ENCODE data around the gene SLC16A4. TPM values are rescaled to one million over a fixed set of nuclear protein-coding genes. Genes with fewer than 3 reads are reported as not detected.

The SLC16A4 gene
- 2.3 and 3.2 TPM in 2 replicates for total RNA-seq (2013; cell fraction: nucleolus; rRNA removed)
- total RNA-seq (2014; rRNA removed): 0.17 and 0.22 TPM in 2 replicates
- total RNA-seq (2014; rRNA removed; fragmentation: Illumina TruSeq; extraction: Trizol): 0.09 and 0.13 TPM in 2 replicates
- not detected in 2 replicates for total RNA-seq (2021)
- polyA plus RNA-seq (2011; ENCODE audit: low read depth): 0.39 TPM
- 0.57 and 0.95 TPM in 2 replicates for polyA plus RNA-seq (2011; rRNA removed)
- 0.18 and 0.27 TPM in 2 replicates for polyA plus RNA-seq (2011; cell fraction: cytosol; rRNA removed)
- 0.44 and 0.76 TPM in 2 replicates for polyA plus RNA-seq (2011; cell fraction: nucleus; rRNA removed)
- 0.48 and 0.62 TPM in 2 replicates for polyA plus RNA-seq (2012)
- polyA plus RNA-seq (2014; fragmentation: Illumina TruSeq; extraction: Trizol): 0.26 and 0.52 TPM in 2 replicates
- under 1 TPM; 0.15 to 0.45 TPM for polyA plus RNA-seq (2014; fragmentation: Nextera tagmentation; extraction: Ambion mirVana)
- polyA plus RNA-seq (2014; rRNA removed): 0.08 and 0.26 TPM in 2 replicates
- 1 to 10 TPM; 2.1 to 2.2 TPM for polyA plus RNA-seq (2016; fragmentation: Nextera tagmentation; extraction: Ambion mirVana)
- polyA minus RNA-seq (2011; rRNA and poly(A)+ RNA removed): 0.36 and 0.88 TPM in 2 replicates
- not detected in 2 replicates for polyA minus RNA-seq (2011; cell fraction: cytosol; rRNA and poly(A)+ RNA removed)
- 0.38 TPM in 1 of 2 replicates, not detected in the other for polyA minus RNA-seq (2011; cell fraction: nucleus; rRNA and poly(A)+ RNA removed)
- Bru-seq, nascent RNA: percentile 39 among the genes with signal in this experiment
- percentile 52 among the genes with signal in this experiment for BruChase-seq, experiment 1, labeled RNA remaining after a 6-hour chase
- percentile 54 among the genes with signal in this experiment for BruChase-seq, experiment 2, labeled RNA remaining after a 2-hour chase
- long read RNA-seq, experiment 1: 0 reads
- long read RNA-seq, experiment 2, partial matches to known transcripts: 0 of 9 reads
- long read RNA-seq, experiment 2, other reads (novel, unspliced or antisense): 9 of 9 reads

- H3K4me2 ChIP-seq (ENCODE audit: control insufficient read depth, insufficient read depth): no peak within 1 kb of the TSS
- H3K9me3 ChIP-seq (replicated peaks; ENCODE audit: control insufficient read depth, insufficient read depth, low read length): no peaks in the 10 kb centered on the region
- H3K4me1 ChIP-seq (ENCODE audit: control insufficient read depth, insufficient read depth, low read length): peaks cover 6% of the 10 kb centered on the region
- FAIRE-seq: no peak
- ChIA-PET CTCF (interaction anchor here (1.1 kb wide), 1 partner anchor 69 kb away, joined by 4 read pairs; no protein-coding TSS in a partner anchor), RAD21 (ENCODE audit: unreplicated experiment) (interaction anchor here (1.0 kb wide), 1 partner anchor 49 kb away, joined by 3 read pairs; no protein-coding TSS in a partner anchor), POLR2A (interaction anchor here (1.8 kb wide), 1 partner anchor 15 kb away, joined by 5 read pairs; no protein-coding TSS in a partner anchor), SMC1A (ENCODE audit: uncharacterized antibody, unreplicated experiment) (no interaction called here)
- H3K79me2 ChIP-seq (ENCODE audit: control insufficient read depth, insufficient read depth, low read length): no peaks in the 10 kb centered on the region
- in situ Hi-C loops (cut with MboI): no loop called here
- H3K36me3 ChIP-seq (ENCODE audit: control insufficient read depth in 2 of 2, insufficient read depth in 2 of 2, low read length in 1 of 2): peaks cover 0 to 4% of the 10 kb centered on the region in 2 experiments; a peak in 1 of 4 replicates
- no peak for ATAC-seq
- DNase-seq (ENCODE audit: low read depth, low spot score): no peak
- H3K9ac ChIP-seq (ENCODE audit: control insufficient read depth, insufficient read depth, low read length): no peak within 1 kb of the TSS
- intact Hi-C loops (cut with micrococcal nuclease; ENCODE audit: unreplicated experiment): no loop called here
- no peak within 1 kb of the TSS for H3K4me3 ChIP-seq
- H3K27me3 ChIP-seq (replicated peaks in 1 of 2; ENCODE audit: control insufficient read depth in 2 of 2, insufficient read depth in 2 of 2, low read length in 1 of 2): no peaks in the 10 kb centered on the region
- no TSS peak for BruUV-seq (replicated peaks)
- no peak within 1 kb of the TSS for H2AFZ ChIP-seq (ENCODE audit: control insufficient read depth, low read depth, low read length)
- no peaks in the 10 kb centered on the region for H4K20me1 ChIP-seq (ENCODE audit: control insufficient read depth, insufficient read depth)
- 89% methylated on average over 8 of the region's 8 CpGs for WGBS (ENCODE audit: insufficient coverage, insufficient replicate concordance, low lambda C conversion rate, missing lambda C conversion rate)
- H3K27ac ChIP-seq (ENCODE audit: control insufficient read depth, insufficient read depth): no peak within 1 kb of the TSS
- TF ChIP-seq IRF4 (IDR thresholded peaks at IDR 0.05; ENCODE audit: low read depth, low read length) (no peak), NFYA (IDR thresholded peaks at IDR 0.05; ENCODE audit: borderline replicate concordance, low read depth, low read length) (no peak), EZH2 (IDR thresholded peaks at IDR 0.05; ENCODE audit: borderline replicate concordance, control insufficient read depth, low read depth, low read length) (no peak), NFYB (IDR thresholded peaks at IDR 0.05; ENCODE audit: insufficient read depth, low read depth, low read length) (no peak), YY1 (IDR thresholded peaks at IDR 0.05; ENCODE audit: low read depth, low read length) (no peak), ZNF217 (IDR thresholded peaks at IDR 0.05) (no peak), WRNIP1 (IDR thresholded peaks at IDR 0.05; ENCODE audit: borderline replicate concordance, low read depth, low read length) (no peak), RAD21 (IDR thresholded peaks at IDR 0.05; ENCODE audit: insufficient read depth, low read depth, low read length) (no peak), ZNF622 (IDR thresholded peaks at IDR 0.05) (no peak), SIX5 (IDR thresholded peaks at IDR 0.05; ENCODE audit: low read depth, low read length, severe bottlenecking) (no peak)
- TF ChIP-seq, protein P1, sequence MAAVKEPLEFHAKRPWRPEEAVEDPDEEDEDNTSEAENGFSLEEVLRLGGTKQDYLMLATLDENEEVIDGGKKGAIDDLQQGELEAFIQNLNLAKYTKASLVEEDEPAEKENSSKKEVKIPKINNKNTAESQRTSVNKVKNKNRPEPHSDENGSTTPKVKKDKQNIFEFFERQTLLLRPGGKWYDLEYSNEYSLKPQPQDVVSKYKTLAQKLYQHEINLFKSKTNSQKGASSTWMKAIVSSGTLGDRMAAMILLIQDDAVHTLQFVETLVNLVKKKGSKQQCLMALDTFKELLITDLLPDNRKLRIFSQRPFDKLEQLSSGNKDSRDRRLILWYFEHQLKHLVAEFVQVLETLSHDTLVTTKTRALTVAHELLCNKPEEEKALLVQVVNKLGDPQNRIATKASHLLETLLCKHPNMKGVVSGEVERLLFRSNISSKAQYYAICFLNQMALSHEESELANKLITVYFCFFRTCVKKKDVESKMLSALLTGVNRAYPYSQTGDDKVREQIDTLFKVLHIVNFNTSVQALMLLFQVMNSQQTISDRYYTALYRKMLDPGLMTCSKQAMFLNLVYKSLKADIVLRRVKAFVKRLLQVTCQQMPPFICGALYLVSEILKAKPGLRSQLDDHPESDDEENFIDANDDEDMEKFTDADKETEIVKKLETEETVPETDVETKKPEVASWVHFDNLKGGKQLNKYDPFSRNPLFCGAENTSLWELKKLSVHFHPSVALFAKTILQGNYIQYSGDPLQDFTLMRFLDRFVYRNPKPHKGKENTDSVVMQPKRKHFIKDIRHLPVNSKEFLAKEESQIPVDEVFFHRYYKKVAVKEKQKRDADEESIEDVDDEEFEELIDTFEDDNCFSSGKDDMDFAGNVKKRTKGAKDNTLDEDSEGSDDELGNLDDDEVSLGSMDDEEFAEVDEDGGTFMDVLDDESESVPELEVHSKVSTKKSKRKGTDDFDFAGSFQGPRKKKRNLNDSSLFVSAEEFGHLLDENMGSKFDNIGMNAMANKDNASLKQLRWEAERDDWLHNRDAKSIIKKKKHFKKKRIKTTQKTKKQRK (IDR thresholded peaks at IDR 0.05; ENCODE audit: low read depth, low read length): no peak
- TF ChIP-seq, protein P2, sequence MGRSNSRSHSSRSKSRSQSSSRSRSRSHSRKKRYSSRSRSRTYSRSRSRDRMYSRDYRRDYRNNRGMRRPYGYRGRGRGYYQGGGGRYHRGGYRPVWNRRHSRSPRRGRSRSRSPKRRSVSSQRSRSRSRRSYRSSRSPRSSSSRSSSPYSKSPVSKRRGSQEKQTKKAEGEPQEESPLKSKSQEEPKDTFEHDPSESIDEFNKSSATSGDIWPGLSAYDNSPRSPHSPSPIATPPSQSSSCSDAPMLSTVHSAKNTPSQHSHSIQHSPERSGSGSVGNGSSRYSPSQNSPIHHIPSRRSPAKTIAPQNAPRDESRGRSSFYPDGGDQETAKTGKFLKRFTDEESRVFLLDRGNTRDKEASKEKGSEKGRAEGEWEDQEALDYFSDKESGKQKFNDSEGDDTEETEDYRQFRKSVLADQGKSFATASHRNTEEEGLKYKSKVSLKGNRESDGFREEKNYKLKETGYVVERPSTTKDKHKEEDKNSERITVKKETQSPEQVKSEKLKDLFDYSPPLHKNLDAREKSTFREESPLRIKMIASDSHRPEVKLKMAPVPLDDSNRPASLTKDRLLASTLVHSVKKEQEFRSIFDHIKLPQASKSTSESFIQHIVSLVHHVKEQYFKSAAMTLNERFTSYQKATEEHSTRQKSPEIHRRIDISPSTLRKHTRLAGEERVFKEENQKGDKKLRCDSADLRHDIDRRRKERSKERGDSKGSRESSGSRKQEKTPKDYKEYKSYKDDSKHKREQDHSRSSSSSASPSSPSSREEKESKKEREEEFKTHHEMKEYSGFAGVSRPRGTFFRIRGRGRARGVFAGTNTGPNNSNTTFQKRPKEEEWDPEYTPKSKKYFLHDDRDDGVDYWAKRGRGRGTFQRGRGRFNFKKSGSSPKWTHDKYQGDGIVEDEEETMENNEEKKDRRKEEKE (IDR thresholded peaks at IDR 0.05): no peak
- TF ChIP-seq, protein P3, sequence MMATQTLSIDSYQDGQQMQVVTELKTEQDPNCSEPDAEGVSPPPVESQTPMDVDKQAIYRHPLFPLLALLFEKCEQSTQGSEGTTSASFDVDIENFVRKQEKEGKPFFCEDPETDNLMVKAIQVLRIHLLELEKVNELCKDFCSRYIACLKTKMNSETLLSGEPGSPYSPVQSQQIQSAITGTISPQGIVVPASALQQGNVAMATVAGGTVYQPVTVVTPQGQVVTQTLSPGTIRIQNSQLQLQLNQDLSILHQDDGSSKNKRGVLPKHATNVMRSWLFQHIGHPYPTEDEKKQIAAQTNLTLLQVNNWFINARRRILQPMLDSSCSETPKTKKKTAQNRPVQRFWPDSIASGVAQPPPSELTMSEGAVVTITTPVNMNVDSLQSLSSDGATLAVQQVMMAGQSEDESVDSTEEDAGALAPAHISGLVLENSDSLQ (IDR thresholded peaks at IDR 0.05): no peak
These were observed at the start of gene SLC16A4 for GRCh38 chr1:110390692-110391245. Gene SLC16A4 (minus strand): TSS chr1:110391026. CDS start chr1:110389323, 1,703 bp downstream.
